HCT116 (cell line): ENCODE data around the gene SPTLC1.
"Not testable (repeated sequence)": the region's sequence is repeated elsewhere in the genome, so short reads cannot be mapped to it uniquely, and the experiment has no call there.

Experiments used
- SIN3A ChIP-seq: IDR thresholded peaks from 2 replicates; pipeline ENCODE4 v1.6.1; 2012; ENCODE audit warnings: low read depth
- ZFX ChIP-seq: fragments of 450-650 bp; IDR thresholded peaks from 2 replicates; pipeline ENCODE4 v1.6.1; 2017
- ZNF274 ChIP-seq: fragments of 200-500 bp; sonication (Bioruptor generic); IDR thresholded peaks from 2 replicates; pipeline ENCODE4 v1.6.1; 2014; ENCODE audit warnings: mild to moderate bottlenecking, low read depth, low read length, inconsistent platforms
- TF ChIP-seq, protein P1 (sequence below), 3 experiments: fragments of 200-600 bp in 1 of 3; sonication (generic) in 1 of 3; IDR thresholded peaks in 2 of 3; conservative IDR thresholded peaks in 1 of 3; 2 replicates each; pipeline ENCODE4 v1.5.1; 2012 to 2017; ENCODE audit warnings: low read depth in 2 of 3, low read length in 2 of 3, antibody characterized with exemption in 1 of 3, borderline replicate concordance in 1 of 3, control low read depth in 1 of 3, mild to moderate bottlenecking in 1 of 3, mixed read lengths in 1 of 3, mixed run types in 1 of 3, moderate library complexity in 1 of 3; ENCODE audit not compliant: insufficient read depth in 1 of 3

- TF ChIP-seq ZFX, ZNF274, SIN3A: not testable (repeated sequence)
- TF ChIP-seq, protein P1, sequence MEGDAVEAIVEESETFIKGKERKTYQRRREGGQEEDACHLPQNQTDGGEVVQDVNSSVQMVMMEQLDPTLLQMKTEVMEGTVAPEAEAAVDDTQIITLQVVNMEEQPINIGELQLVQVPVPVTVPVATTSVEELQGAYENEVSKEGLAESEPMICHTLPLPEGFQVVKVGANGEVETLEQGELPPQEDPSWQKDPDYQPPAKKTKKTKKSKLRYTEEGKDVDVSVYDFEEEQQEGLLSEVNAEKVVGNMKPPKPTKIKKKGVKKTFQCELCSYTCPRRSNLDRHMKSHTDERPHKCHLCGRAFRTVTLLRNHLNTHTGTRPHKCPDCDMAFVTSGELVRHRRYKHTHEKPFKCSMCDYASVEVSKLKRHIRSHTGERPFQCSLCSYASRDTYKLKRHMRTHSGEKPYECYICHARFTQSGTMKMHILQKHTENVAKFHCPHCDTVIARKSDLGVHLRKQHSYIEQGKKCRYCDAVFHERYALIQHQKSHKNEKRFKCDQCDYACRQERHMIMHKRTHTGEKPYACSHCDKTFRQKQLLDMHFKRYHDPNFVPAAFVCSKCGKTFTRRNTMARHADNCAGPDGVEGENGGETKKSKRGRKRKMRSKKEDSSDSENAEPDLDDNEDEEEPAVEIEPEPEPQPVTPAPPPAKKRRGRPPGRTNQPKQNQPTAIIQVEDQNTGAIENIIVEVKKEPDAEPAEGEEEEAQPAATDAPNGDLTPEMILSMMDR (IDR thresholded peaks at IDR 0.05 in 2 of 3, conservative IDR thresholded peaks at IDR 0.05 in 1 of 3; ENCODE audit: borderline replicate concordance in 1 of 3, insufficient read depth in 1 of 3, low read depth in 2 of 3, low read length in 2 of 3), result not testable (repeated sequence)
Observed at GRCh38 chr9:92150501-92151470, 35.6 kb upstream of the SPTLC1 start.
